Esophagus squamous epithelium (tissue), 4 donors: Measurements from ENCODE around the gene MSRB1.

Experiments used
- CTCF ChIP-seq, 6 experiments: fragments of 450-650 bp in 4 of 6; fragments of 200-600 bp in 2 of 6; sonication (generic) in 2 of 6; IDR thresholded peaks; one replicate each; pipeline ENCODE4 v1.5.1; 2016 to 2019; ENCODE audit warnings: antibody characterized with exemption in 6 of 6, mild to moderate bottlenecking in 4 of 6, moderate library complexity in 4 of 6
- POLR2A ChIP-seq, 4 donors: fragments of 450-650 bp; IDR thresholded peaks; one replicate each; pipeline ENCODE4 v1.6.1; 2017; ENCODE audit warnings: antibody characterized with exemption in 4 of 4, mild to moderate bottlenecking in 4 of 4, moderate library complexity in 3 of 4

GRCh38 chr16:1933097-1933661 is 9.8 kb downstream of the MSRB1 start:
- TF ChIP-seq POLR2A (IDR thresholded peaks at IDR 0.05) (no peak), CTCF (IDR thresholded peaks at IDR 0.05) (no peak)
